ENCODE data around the gene FANCL. TPM values are rescaled to one million over a fixed set of nuclear protein-coding genes. Genes with fewer than 3 reads are reported as not detected.
A peak's percentile ranks its signal among the peaks of the same experiment; 100 is the strongest.
"Not testable (repeated sequence)": the region's sequence is repeated elsewhere in the genome, so short reads cannot be mapped to it uniquely, and the experiment has no call there.

Gene FANCL
- 24.1 TPM for polyA plus RNA-seq (2013, experiment 1 of 2)
- 27.0 TPM for polyA plus RNA-seq (2013, experiment 2 of 2)

DNA sequence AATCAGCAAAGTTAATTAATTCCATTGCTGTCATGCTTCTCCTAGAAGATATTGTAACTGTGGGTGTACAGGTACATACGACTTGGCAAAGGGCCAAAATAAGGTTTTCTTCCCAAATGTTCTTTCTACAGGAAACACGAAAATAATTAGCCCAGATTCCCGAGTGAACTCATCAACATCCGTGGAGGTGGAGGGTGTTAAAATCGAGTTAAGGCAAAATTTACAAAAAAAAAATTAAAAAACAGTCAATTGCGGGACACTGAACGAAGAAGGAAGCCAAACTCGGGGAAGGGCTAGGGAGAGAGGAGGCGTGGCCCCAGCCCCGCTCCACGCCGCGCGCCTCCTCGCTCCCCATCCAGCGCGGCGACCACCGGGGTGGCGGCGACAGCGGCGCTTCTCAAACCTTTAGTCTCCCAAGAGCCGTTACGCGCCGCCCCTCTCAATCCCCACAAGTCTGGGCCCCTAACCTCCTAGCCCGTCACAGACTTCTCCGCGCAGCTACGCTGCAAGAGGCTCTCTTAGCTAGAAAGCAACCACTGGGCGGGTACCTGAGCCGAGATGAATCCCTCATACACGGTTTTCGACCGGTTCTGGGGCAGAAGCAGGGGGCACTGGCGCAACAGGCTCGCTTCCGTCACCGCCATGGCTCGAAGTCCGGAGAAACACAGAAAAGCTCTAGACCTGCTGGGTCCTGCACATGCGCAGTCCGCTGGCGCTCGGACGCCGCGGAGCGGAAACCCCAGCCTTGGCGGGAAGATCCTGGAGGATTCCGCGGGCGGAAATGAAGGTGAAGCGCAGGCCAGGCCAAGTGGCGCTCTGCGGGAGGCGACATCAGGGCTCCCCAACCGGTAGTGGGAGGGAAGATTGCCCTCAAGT is at the start of gene FANCL:
Gene FANCL (minus strand): TSS at position 656 of the 876 bp plus-strand sequence. CDS start 12 bp downstream, at position 644.
- peak within 1 kb of the TSS; percentile 71 for H3K4me3 ChIP-seq (ENCODE audit: extremely low read depth, insufficient read depth, low read length, poor library complexity, severe bottlenecking)
- WGBS, 2 experiments (ENCODE audit: insufficient coverage in 2 of 2), result 0% methylated on average over 52 to 55 of the region's 59 CpGs
- H3K36me3 ChIP-seq (ENCODE audit: control insufficient read depth, insufficient read depth, low read length), result no peaks in the 10 kb centered on the region
- H3K9me3 ChIP-seq (ENCODE audit: control insufficient read depth, low read length), result no peaks in the 10 kb centered on the region
- H3K4me1 ChIP-seq (ENCODE audit: control insufficient read depth, insufficient read depth, low read length, poor library complexity, severe bottlenecking), result no peaks in the 10 kb centered on the region
- H3K27ac ChIP-seq (ENCODE audit: low read depth, low read length, severe bottlenecking), result peak within 1 kb of the TSS; percentile 97

DNA sequence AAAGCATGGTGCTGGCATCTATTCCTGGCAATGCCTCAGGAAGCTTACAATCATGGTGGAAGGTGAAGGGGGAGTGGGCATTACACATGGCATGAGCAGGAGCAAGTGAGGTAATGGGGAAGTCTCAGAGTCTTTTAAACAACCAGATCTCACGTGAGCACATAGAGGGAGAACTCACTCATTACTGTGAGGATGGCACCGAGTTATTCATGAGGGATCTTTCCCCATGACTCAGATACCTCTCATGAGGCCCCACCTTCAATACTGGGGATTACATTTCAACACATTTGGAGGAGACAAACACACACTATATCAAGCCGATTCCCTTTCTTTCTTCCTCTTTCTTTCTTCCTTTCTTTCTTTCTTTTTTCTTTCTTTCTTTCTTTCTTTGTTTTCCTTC is 47.9 kb upstream of the FANCL start:
- Histone ChIP-seq H3K4me1 (ENCODE audit: control insufficient read depth, insufficient read depth, low read length, poor library complexity, severe bottlenecking) (no peaks in the 10 kb centered on the region), H3K36me3 (ENCODE audit: control insufficient read depth, insufficient read depth, low read length) (no peaks in the 10 kb centered on the region), H3K4me3 (ENCODE audit: extremely low read depth, insufficient read depth, low read length, poor library complexity, severe bottlenecking) (no peak overlapping the region), H3K27ac (ENCODE audit: low read depth, low read length, severe bottlenecking) (no peak overlapping the region), H3K9me3 (ENCODE audit: control insufficient read depth, low read length) (no peaks in the 10 kb centered on the region)
- 84 to 100% methylated on average over 3 of the region's 3 CpGs for WGBS, 2 experiments (ENCODE audit: insufficient coverage in 2 of 2)

DNA sequence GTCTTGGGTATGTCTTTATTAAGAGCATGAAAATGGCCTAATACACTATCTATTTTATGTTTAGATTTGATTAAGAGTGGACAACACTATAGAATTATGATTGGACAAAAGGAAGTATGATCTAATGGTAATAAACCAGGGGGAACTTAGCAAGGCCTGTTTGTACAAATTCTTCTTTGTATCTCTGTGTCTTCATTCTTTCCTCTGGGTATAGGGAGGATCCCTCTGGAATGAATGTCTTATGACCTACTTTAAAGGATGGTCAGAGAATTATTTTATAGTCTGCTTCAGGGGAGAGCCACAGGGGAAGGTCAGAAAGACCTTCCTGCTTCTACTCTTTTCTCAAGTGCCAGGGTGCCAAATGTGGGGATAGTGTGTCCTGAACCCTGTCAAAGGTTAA is 42.8 kb upstream of the FANCL start:
- no peak overlapping the region for H3K4me3 ChIP-seq (ENCODE audit: extremely low read depth, insufficient read depth, low read length, poor library complexity, severe bottlenecking)
- no peaks in the 10 kb centered on the region for H3K9me3 ChIP-seq (ENCODE audit: control insufficient read depth, low read length)
- H3K4me1 ChIP-seq (ENCODE audit: control insufficient read depth, insufficient read depth, low read length, poor library complexity, severe bottlenecking), result no peaks in the 10 kb centered on the region
- no peaks in the 10 kb centered on the region for H3K36me3 ChIP-seq (ENCODE audit: control insufficient read depth, insufficient read depth, low read length)
- H3K27ac ChIP-seq (ENCODE audit: low read depth, low read length, severe bottlenecking), result no peak overlapping the region

DNA sequence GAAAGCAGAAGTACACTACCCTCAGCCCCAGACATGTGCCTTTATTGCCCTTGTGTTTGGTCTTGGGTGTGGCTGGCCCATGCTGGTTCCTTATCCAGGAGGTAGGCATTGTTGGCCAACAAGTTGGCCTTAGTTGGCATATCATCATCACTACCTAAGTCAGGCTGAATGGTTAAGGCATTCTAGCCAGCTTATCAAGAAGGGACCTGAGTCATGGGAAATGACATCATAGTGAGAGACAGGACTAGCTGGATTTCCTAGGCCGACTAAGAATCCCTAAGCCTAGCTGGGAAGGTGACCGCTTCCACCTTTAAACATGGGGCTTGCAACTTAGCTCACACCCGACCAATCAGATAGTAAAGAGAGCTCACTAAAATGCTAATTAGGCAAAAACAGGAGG is 34.0 kb upstream of the FANCL start:
- no CpG with 5 or more reads among the region's 3 CpGs for WGBS, 2 experiments (ENCODE audit: insufficient coverage in 2 of 2)
- not testable (repeated sequence) for H3K27ac ChIP-seq (ENCODE audit: low read depth, low read length, severe bottlenecking); H3K4me3 ChIP-seq (ENCODE audit: extremely low read depth, insufficient read depth, low read length, poor library complexity, severe bottlenecking); H3K9me3 ChIP-seq (ENCODE audit: control insufficient read depth, low read length); H3K4me1 ChIP-seq (ENCODE audit: control insufficient read depth, insufficient read depth, low read length, poor library complexity, severe bottlenecking); H3K36me3 ChIP-seq (ENCODE audit: control insufficient read depth, insufficient read depth, low read length)

DNA sequence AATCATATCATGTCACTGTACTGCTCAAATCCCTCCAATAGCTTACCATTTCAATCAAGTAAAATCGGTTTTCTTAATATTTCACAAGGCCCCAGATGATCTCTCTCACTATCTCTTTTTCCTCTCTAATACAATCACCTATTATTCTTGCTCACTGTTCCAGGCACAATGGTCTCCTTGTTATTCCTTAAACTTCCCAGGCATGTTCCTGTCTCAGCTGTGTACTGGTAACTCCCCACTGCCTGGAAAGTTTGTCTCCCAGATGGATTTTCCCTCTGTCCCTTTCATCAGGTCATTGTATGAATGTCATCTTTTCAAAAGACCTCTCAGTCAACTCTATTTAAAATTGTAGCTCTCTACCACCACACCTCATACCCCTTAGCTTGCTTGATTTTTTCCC is 30.7 kb upstream of the FANCL start:
- Histone ChIP-seq H3K36me3 (ENCODE audit: control insufficient read depth, insufficient read depth, low read length) (no peaks in the 10 kb centered on the region), H3K27ac (ENCODE audit: low read depth, low read length, severe bottlenecking) (peak overlapping the region; percentile 11), H3K4me3 (ENCODE audit: extremely low read depth, insufficient read depth, low read length, poor library complexity, severe bottlenecking) (no peak overlapping the region), H3K4me1 (ENCODE audit: control insufficient read depth, insufficient read depth, low read length, poor library complexity, severe bottlenecking) (no peaks in the 10 kb centered on the region), H3K9me3 (ENCODE audit: control insufficient read depth, low read length) (no peaks in the 10 kb centered on the region)
- WGBS, 2 experiments (ENCODE audit: insufficient coverage in 2 of 2), result 73 to 77% methylated on average over 1 of the region's 1 CpG

DNA sequence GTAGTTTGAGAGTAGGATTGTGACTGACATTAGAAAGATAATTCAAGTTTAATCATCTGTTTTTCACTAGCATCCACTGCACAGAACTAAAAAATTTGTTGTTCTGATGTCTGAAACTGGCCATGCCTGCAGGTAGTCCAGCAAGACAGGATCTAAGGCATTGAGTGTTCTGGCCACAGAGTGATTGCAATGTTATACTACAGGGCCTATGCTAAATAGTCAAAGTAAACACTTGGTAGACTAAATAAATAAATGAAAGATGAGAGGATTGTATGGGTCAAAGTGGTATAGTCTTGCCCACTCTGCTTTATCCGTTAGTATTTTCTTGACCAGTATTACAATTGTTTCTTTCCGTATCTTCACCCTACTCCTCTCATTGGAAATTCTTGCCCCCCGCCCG is 27.6 kb upstream of the FANCL start:
- Histone ChIP-seq H3K27ac (ENCODE audit: low read depth, low read length, severe bottlenecking) (no peak overlapping the region), H3K9me3 (ENCODE audit: control insufficient read depth, low read length) (no peaks in the 10 kb centered on the region), H3K4me3 (ENCODE audit: extremely low read depth, insufficient read depth, low read length, poor library complexity, severe bottlenecking) (no peak overlapping the region), H3K4me1 (ENCODE audit: control insufficient read depth, insufficient read depth, low read length, poor library complexity, severe bottlenecking) (no peaks in the 10 kb centered on the region), H3K36me3 (ENCODE audit: control insufficient read depth, insufficient read depth, low read length) (no peaks in the 10 kb centered on the region)
- WGBS, 2 experiments (ENCODE audit: insufficient coverage in 2 of 2), result 94 to 100% methylated on average over 1 to 3 of the region's 4 CpGs

DNA sequence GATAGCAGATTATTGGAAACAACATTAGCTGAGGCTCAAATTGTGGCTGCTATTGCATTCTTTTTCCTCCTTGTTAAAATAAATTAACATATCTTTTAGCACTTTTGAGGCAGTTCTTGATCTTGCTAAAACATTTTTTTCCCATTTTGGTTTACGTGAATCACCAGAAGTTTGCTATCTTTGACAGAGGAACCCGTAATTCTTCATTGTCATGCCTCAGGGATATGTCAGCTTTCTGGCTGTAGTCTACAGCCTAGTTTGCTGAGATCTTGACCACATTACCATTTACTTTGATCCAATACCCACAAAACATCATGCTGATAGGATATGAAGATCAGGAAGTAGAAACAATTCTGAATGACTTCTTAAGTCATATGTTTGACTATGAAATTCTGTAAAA is 25.1 kb upstream of the FANCL start:
- Histone ChIP-seq H3K36me3 (ENCODE audit: control insufficient read depth, insufficient read depth, low read length) (no peaks in the 10 kb centered on the region), H3K4me3 (ENCODE audit: extremely low read depth, insufficient read depth, low read length, poor library complexity, severe bottlenecking) (no peak overlapping the region)
- WGBS, 2 experiments (ENCODE audit: insufficient coverage in 2 of 2), result 95 to 96% methylated on average over 2 of the region's 2 CpGs

DNA sequence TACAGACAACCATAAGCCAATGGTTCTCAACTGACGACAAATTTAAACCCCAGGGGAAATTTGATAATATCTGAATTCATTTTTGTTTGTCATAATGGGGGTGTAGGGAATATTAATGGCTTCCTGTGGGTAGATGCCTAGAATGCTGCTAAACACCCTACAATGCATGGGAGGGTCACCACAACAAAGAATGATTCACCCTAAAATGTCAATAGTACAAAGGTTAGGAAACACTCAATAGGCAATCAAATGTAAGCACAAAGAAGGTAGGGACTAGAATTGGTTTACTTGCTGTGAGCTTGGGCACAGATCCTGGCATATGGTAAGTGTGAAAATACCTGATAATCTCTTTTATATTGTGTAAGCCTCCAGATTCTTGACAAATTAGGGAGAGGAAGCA is 20.1 kb upstream of the FANCL start:
- Histone ChIP-seq H3K4me1 (ENCODE audit: control insufficient read depth, insufficient read depth, low read length, poor library complexity, severe bottlenecking) (no peaks in the 10 kb centered on the region), H3K4me3 (ENCODE audit: extremely low read depth, insufficient read depth, low read length, poor library complexity, severe bottlenecking) (no peak overlapping the region), H3K27ac (ENCODE audit: low read depth, low read length, severe bottlenecking) (no peak overlapping the region), H3K36me3 (ENCODE audit: control insufficient read depth, insufficient read depth, low read length) (no peaks in the 10 kb centered on the region), H3K9me3 (ENCODE audit: control insufficient read depth, low read length) (no peaks in the 10 kb centered on the region)
- WGBS, 2 experiments (ENCODE audit: insufficient coverage in 2 of 2), result no CpG with 5 or more reads among the region's 1 CpG

More for the DNA sequence above, 25.1 kb upstream of the FANCL start:
- Histone ChIP-seq H3K4me1 (ENCODE audit: control insufficient read depth, insufficient read depth, low read length, poor library complexity, severe bottlenecking) (no peaks in the 10 kb centered on the region), H3K27ac (ENCODE audit: low read depth, low read length, severe bottlenecking) (no peak overlapping the region), H3K9me3 (ENCODE audit: control insufficient read depth, low read length) (no peaks in the 10 kb centered on the region)

DNA sequence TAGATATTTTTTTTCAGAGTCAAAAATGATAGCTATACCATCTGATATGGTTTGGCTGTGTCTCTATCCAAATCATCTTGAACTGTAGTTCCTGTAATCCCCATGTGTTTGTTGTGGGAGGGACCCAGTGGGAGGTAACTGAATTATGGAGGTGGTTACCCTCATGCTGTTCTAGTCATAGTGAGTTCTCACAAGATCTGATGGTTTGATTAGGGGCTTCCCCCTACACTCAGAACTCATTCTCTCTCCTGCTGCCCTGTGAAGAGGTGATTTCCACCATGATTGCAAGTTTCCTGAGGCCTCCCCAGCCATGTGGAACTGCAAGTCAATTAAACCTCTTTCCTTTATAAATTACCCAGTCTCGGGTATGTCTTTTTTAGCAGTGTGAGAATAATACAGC is 17.3 kb upstream of the FANCL start:
- H3K4me1 ChIP-seq (ENCODE audit: control insufficient read depth, insufficient read depth, low read length, poor library complexity, severe bottlenecking); H3K27ac ChIP-seq (ENCODE audit: low read depth, low read length, severe bottlenecking); H3K4me3 ChIP-seq (ENCODE audit: extremely low read depth, insufficient read depth, low read length, poor library complexity, severe bottlenecking); H3K36me3 ChIP-seq (ENCODE audit: control insufficient read depth, insufficient read depth, low read length); H3K9me3 ChIP-seq (ENCODE audit: control insufficient read depth, low read length): not testable (repeated sequence)
- WGBS, 2 experiments (ENCODE audit: insufficient coverage in 2 of 2), result no CpG with 5 or more reads among the region's 1 CpG

DNA sequence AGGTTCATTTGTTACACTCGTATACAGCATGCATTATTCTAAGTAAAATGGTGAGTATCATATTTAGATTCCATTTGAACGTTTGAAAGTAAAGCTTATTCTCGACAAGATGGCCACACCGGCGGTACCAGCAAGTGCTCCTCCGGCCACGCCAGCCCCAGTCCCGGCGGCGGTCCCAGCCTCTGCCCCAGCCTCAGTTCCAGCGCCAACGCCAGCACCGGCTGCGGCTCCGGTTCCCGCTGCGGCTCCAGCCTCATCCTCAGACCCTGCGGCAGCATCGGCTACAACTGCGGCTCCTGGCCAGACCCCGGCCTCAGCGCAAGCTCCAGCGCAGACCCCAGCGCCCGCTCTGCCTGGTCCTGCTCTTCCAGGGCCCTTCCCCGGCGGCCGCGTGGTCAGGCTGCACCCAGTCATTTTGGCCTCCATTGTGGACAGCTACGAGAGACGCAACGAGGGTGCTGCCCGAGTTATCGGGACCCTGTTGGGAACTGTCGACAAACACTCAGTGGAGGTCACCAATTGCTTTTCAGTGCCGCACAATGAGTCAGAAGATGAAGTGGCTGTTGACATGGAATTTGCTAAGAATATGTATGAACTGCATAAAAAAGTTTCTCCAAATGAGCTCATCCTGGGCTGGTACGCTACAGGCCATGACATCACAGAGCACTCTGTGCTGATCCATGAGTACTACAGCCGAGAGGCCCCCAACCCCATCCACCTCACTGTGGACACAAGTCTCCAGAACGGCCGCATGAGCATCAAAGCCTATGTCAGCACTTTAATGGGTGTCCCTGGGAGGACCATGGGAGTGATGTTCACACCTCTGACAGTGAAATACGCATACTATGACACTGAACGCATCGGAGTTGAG is 10.4 kb upstream of the FANCL start:
- 95 to 96% methylated on average over 23 to 28 of the region's 43 CpGs for WGBS, 2 experiments (ENCODE audit: insufficient coverage in 2 of 2)
- not testable (repeated sequence) for H3K4me3 ChIP-seq (ENCODE audit: extremely low read depth, insufficient read depth, low read length, poor library complexity, severe bottlenecking); H3K4me1 ChIP-seq (ENCODE audit: control insufficient read depth, insufficient read depth, low read length, poor library complexity, severe bottlenecking); H3K36me3 ChIP-seq (ENCODE audit: control insufficient read depth, insufficient read depth, low read length); H3K9me3 ChIP-seq (ENCODE audit: control insufficient read depth, low read length); H3K27ac ChIP-seq (ENCODE audit: low read depth, low read length, severe bottlenecking)

DNA sequence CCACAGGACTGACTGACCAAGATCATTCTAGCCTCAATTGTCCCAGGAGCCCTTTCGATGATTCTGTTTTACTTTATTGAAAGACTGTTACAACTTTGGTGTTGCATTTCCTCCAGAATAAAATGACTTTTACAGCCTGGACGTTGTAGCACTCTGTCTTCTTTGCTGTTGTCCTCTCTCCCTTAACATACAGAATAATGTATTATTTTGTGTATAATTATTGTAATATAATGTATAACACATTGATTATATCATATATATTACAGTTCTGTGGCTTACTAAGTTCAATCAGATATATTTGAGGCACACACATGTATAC is 380 bp upstream of the FANCL start:
- peak overlapping the region; percentile 71 for H3K4me3 ChIP-seq (ENCODE audit: extremely low read depth, insufficient read depth, low read length, poor library complexity, severe bottlenecking)
- no peaks in the 10 kb centered on the region for H3K36me3 ChIP-seq (ENCODE audit: control insufficient read depth, insufficient read depth, low read length)
- WGBS, 2 experiments (ENCODE audit: insufficient coverage in 2 of 2), result 100% methylated on average over 1 of the region's 2 CpGs
- H3K27ac ChIP-seq (ENCODE audit: low read depth, low read length, severe bottlenecking), result peak overlapping the region; percentile 97
- H3K9me3 ChIP-seq (ENCODE audit: control insufficient read depth, low read length), result no peaks in the 10 kb centered on the region
- H3K4me1 ChIP-seq (ENCODE audit: control insufficient read depth, insufficient read depth, low read length, poor library complexity, severe bottlenecking), result no peaks in the 10 kb centered on the region
